UCSD-AML1 (cell line): ENCODE data around the gene CCDC127.

ENCODE experiments used
- DNase-seq: peaks from one replicate; lab custom pipeline; 2025; ENCODE audit not compliant: unreplicated experiment; lab: John Stamatoyannopoulos, UW

CCDC127 gene

GRCh38 chr5:190366-191035 is 27.5 kb downstream of the CCDC127 start:
- no peak for DNase-seq

- DNase-seq: no peak
Measured at GRCh38 chr5:189976-190365, 28.0 kb downstream of the CCDC127 start.

GRCh38 chr5:189486-189885 is 28.5 kb downstream of the CCDC127 start:
- no peak for DNase-seq

- peak; percentile 86 for DNase-seq
Measured at GRCh38 chr5:188488-189481, 29.2 kb downstream of the CCDC127 start.

GRCh38 chr5:187617-188451 is 30.1 kb downstream of the CCDC127 start:
- no peak for DNase-seq

- DNase-seq: no peak
Measured at GRCh38 chr5:187042-187431, 30.9 kb downstream of the CCDC127 start.

- DNase-seq: no peak
Measured at GRCh38 chr5:186091-187041, 31.6 kb downstream of the CCDC127 start.

GRCh38 chr5:185095-186070 is 32.6 kb downstream of the CCDC127 start:
- DNase-seq: no peak

- no peak for DNase-seq
Measured at GRCh38 chr5:184471-184870, 33.5 kb downstream of the CCDC127 start.

- no peak for DNase-seq
Measured at GRCh38 chr5:182126-182525, 35.8 kb downstream of the CCDC127 start.

GRCh38 chr5:181566-181965 is 36.4 kb downstream of the CCDC127 start:
- no peak for DNase-seq

GRCh38 chr5:181160-181559 is 36.8 kb downstream of the CCDC127 start:
- DNase-seq: no peak

- no peak for DNase-seq
Measured at GRCh38 chr5:180286-180918, 37.6 kb downstream of the CCDC127 start.

- no peak for DNase-seq
Measured at GRCh38 chr5:179401-179800, 38.6 kb downstream of the CCDC127 start.

GRCh38 chr5:178110-178509 is 39.8 kb downstream of the CCDC127 start:
- DNase-seq: no peak

GRCh38 chr5:176296-176823 is 41.6 kb downstream of the CCDC127 start:
- DNase-seq: no peak

GRCh38 chr5:174876-175465 is 43.0 kb downstream of the CCDC127 start:
- no peak for DNase-seq

GRCh38 chr5:174291-174600 is 43.7 kb downstream of the CCDC127 start:
- no peak for DNase-seq
